Measurements from ENCODE around the gene NR6A1.

DNA sequence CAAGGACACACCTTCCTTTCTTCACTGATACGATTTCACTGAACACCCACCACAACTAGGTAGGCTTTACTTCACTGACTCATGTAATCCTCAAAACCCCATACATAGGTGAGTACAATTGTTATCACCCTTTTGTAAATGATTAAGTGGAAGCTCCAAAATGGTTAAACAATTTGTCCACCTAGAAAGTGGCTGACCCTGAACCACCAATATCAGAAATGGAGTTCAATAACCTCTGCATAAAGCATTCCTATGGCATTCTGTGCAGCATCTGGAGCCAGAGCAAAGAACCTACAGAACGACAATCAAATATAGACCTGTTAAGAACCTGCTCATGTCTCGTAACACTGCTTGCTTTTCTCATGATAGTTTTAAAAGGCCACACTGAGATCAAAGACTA, 213.2 kb downstream of the NR6A1 start:
- TF ChIP-seq, protein P1, sequence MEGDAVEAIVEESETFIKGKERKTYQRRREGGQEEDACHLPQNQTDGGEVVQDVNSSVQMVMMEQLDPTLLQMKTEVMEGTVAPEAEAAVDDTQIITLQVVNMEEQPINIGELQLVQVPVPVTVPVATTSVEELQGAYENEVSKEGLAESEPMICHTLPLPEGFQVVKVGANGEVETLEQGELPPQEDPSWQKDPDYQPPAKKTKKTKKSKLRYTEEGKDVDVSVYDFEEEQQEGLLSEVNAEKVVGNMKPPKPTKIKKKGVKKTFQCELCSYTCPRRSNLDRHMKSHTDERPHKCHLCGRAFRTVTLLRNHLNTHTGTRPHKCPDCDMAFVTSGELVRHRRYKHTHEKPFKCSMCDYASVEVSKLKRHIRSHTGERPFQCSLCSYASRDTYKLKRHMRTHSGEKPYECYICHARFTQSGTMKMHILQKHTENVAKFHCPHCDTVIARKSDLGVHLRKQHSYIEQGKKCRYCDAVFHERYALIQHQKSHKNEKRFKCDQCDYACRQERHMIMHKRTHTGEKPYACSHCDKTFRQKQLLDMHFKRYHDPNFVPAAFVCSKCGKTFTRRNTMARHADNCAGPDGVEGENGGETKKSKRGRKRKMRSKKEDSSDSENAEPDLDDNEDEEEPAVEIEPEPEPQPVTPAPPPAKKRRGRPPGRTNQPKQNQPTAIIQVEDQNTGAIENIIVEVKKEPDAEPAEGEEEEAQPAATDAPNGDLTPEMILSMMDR (conservative IDR thresholded peaks at IDR 0.05 in 1 of 2, IDR thresholded peaks at IDR 0.05 in 1 of 2; ENCODE audit: extremely low read depth in 1 of 2, insufficient read depth in 1 of 2, low read depth in 1 of 2, low read length in 2 of 2), result no peak
- no peak for TF ChIP-seq EZH2 (IDR thresholded peaks at IDR 0.05; ENCODE audit: borderline replicate concordance, low read length)

Measured in mammary epithelial cell (primary cell).